Measurements from ENCODE around the gene NAA25.

DNA sequence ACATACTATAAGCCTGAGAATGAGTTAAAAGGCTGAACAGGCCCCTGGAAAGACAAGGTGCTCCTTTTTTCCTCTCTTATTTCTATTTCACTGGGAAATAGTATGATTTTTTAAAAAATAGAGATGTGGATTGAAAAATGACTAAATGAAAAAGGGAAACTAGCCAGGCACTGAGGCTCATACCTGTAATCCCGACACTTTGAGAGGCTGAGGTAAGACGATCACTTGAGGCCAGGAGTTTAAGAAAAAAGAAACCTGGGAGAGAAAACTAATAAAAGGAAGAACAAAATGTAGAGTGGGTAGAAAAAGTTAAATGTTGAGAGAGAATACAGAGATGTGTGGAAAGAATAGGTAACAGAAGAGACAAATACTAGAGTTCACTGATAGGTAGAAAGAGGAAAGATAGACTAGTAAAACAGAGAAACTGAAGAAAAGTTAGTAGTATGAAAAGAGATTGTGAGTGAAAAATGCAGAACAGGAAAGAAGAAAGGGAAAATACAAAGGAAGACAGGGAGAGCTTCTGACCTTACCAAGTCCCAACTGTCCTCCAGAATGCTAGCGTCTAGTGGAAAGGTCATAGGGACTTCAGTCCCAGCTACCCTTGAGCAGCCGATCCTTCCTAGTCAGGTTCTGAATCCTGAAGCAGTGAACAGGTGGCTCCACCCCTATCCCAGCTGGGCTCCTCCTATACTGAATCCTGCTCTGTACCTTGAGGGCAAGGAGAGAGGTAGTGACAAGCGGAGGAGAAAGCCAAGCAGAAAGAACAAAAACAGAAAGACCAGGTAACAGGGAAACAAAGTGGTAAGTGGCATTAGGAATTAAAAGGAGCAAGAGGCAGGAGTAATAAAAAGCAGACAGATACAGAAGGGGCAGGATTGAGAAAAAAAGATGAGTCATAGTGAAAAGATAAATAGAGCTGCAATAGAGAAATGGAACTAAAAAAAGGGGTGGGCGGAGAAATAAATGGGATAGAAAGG lies 102.9 kb downstream of the NAA25 start:
- TF ChIP-seq, protein P1, sequence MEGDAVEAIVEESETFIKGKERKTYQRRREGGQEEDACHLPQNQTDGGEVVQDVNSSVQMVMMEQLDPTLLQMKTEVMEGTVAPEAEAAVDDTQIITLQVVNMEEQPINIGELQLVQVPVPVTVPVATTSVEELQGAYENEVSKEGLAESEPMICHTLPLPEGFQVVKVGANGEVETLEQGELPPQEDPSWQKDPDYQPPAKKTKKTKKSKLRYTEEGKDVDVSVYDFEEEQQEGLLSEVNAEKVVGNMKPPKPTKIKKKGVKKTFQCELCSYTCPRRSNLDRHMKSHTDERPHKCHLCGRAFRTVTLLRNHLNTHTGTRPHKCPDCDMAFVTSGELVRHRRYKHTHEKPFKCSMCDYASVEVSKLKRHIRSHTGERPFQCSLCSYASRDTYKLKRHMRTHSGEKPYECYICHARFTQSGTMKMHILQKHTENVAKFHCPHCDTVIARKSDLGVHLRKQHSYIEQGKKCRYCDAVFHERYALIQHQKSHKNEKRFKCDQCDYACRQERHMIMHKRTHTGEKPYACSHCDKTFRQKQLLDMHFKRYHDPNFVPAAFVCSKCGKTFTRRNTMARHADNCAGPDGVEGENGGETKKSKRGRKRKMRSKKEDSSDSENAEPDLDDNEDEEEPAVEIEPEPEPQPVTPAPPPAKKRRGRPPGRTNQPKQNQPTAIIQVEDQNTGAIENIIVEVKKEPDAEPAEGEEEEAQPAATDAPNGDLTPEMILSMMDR (IDR thresholded peaks at IDR 0.05; ENCODE audit: insufficient read depth, low read depth, low read length), result no peak
- TF ChIP-seq EZH2 (IDR thresholded peaks at IDR 0.05; ENCODE audit: insufficient read depth, low read length), result no peak
